HG02938 (cell line): ENCODE measurements around the gene C9orf72.
A peak's percentile ranks its signal among the peaks of the same experiment; 100 is the strongest.

Experiments used
- ATAC-seq: cut with Tn5 transposase; IDR thresholded peaks from one replicate; pipeline ENCODE4 v1.9.1; 2021; ENCODE audit warnings: mild to moderate bottlenecking, moderate library complexity; ENCODE audit not compliant: unreplicated experiment

Gene C9orf72

GRCh38 chr9:27582794-27583193 lies 9.5 kb upstream of the C9orf72 start:
- no peak for ATAC-seq

GRCh38 chr9:27581826-27582225 lies 8.5 kb upstream of the C9orf72 start:
- ATAC-seq: no peak

GRCh38 chr9:27573634-27574590 lies 631 bp upstream of the C9orf72 start:
- ATAC-seq: peak; percentile 85

- peak; percentile 39 for ATAC-seq
Observed at GRCh38 chr9:27572566-27572917, 739 bp downstream of the C9orf72 start.

- ATAC-seq: no peak
Observed at GRCh38 chr9:27572061-27572460, 1.2 kb downstream of the C9orf72 start.

GRCh38 chr9:27571011-27571410 lies 2.3 kb downstream of the C9orf72 start:
- no peak for ATAC-seq

- no peak for ATAC-seq
Observed at GRCh38 chr9:27569406-27569805, 3.9 kb downstream of the C9orf72 start.

- no peak for ATAC-seq
Observed at GRCh38 chr9:27566118-27566517, 7.2 kb downstream of the C9orf72 start.

- ATAC-seq: no peak
Observed at GRCh38 chr9:27565696-27566095, 7.6 kb downstream of the C9orf72 start.

GRCh38 chr9:27564670-27565069 lies 8.6 kb downstream of the C9orf72 start:
- ATAC-seq: no peak

- no peak for ATAC-seq
Observed at GRCh38 chr9:27563738-27564430, 9.4 kb downstream of the C9orf72 start.

- peak; percentile 71 for ATAC-seq
Observed at GRCh38 chr9:27561685-27562084, 11.6 kb downstream of the C9orf72 start.

- ATAC-seq: no peak
Observed at GRCh38 chr9:27560457-27560856, 12.8 kb downstream of the C9orf72 start.

- ATAC-seq: no peak
Observed at GRCh38 chr9:27558307-27558706, 15.0 kb downstream of the C9orf72 start.

- ATAC-seq: no peak
Observed at GRCh38 chr9:27556470-27556869, 16.8 kb downstream of the C9orf72 start.

GRCh38 chr9:27554712-27555111 lies 18.6 kb downstream of the C9orf72 start:
- no peak for ATAC-seq

GRCh38 chr9:27549196-27549755 lies 24.0 kb downstream of the C9orf72 start:
- ATAC-seq: no peak

- ATAC-seq: no peak
Observed at GRCh38 chr9:27548055-27548741, 25.1 kb downstream of the C9orf72 start.

GRCh38 chr9:27545471-27545870 lies 27.8 kb downstream of the C9orf72 start:
- no peak for ATAC-seq

- ATAC-seq: no peak
Observed at GRCh38 chr9:27542508-27542907, 30.8 kb downstream of the C9orf72 start.

- no peak for ATAC-seq
Observed at GRCh38 chr9:27541740-27542139, 31.5 kb downstream of the C9orf72 start.
